Measurements from ENCODE around the gene SLC18B1.

Gene SLC18B1

DNA sequence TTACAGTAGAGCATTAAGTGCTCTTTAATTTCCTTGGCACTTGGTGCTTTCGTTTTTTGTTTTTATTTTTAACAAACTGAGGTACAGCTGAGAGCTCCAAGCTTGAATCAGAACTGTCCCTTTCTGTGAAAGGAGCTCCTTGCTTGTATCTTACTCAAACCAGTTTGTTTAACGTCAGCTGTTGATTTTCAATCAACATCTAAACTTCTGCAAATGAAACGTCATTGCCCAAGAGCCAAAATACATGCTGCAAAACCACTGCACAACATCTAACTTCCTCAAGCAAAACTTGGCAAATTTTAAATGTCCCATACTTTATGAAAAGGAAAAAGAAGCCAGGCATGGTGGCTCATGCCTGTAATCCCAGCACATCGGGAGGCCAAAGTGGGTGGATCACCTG lies 55.9 kb downstream of the SLC18B1 start:
- no peak for DNase-seq (ENCODE audit: low read depth)

- DNase-seq (ENCODE audit: low read depth): no peak
These were observed 57.2 kb downstream of the SLC18B1 start for GRCh38 chr6:132741281-132741680.

GRCh38 chr6:132736239-132736638 lies 62.2 kb downstream of the SLC18B1 start:
- DNase-seq (ENCODE audit: low read depth): no peak

- DNase-seq (ENCODE audit: low read depth): peak; percentile 8
These were observed 63.7 kb downstream of the SLC18B1 start for GRCh38 chr6:132734694-132735236.

DNA sequence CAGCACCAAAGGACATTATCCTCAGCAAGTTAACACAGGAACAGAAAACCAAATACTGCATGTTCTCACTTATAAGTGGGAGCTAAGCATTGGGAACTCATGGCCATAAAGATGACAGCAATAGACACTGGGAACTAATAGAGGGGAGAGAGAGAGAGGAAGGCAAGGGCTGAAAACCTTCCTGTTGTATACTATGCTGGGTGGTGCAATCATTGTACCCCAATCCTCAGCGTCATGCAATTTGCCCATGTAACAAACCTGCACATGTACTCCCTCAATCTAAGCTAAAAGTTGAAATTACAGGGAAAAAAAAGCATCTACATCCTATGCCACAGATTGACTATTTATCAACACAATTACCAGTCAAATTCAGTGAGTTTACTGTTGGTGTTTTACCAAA lies 64.6 kb downstream of the SLC18B1 start:
- no peak for DNase-seq (ENCODE audit: low read depth)

DNA sequence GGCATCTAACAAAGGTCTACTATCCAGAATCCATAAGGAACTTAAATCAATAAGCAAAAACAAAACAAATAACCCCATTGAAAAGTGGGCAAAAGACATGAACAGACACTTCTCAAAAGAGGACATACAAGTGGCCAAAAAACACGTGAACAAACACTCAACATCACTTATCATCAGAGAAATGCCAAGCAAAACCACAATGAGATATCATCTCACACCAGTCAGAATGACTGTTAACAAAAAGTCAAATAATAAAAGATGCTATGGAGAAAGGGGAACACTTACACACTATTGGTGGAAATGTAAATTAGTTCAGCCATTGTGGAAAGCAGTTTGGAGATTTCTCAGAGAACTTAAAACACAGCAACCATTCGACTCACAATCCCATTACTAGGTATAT lies 65.2 kb downstream of the SLC18B1 start:
- no peak for DNase-seq (ENCODE audit: low read depth)

DNA sequence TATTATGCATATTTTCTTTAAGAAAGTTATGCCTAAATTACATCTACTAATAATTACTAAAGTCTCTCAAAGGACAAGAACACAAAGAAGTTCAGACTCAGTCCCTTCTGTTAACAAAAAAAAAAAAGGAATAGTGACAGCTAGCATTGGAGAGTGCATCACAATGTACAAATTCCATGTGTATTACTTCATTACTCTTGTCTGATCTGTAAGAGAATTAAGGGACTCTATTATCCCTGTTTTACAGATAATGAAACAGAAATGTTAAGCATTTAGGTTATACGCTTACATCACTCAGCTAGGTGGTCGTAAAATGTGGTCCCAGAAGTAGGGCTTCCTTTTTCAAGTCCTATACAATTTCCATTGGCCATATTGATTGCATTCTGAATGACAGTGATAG lies 67.4 kb downstream of the SLC18B1 start:
- DNase-seq (ENCODE audit: low read depth): no peak

- peak; percentile 35 for DNase-seq (ENCODE audit: low read depth)
These were observed 67.9 kb downstream of the SLC18B1 start for GRCh38 chr6:132730560-132730959.

DNA sequence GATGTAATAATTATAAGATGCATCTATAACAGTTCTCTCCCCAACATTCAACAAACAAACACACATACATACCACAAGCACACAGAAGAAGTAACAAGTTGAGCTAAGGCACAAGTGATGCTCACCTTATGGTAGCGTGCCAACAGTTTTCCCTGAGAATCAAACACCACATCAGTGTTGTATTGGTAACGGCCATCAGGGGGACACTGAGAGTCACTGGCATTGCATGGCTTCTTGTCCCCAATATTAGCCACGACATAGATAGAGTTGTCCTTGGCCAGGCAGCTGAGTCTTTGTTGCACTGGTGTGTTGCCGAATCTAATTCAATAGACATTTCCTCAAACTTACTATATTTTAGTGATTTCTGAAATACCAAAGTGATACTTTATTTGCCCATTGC lies 69.8 kb downstream of the SLC18B1 start:
- DNase-seq (ENCODE audit: low read depth): no peak

DNA sequence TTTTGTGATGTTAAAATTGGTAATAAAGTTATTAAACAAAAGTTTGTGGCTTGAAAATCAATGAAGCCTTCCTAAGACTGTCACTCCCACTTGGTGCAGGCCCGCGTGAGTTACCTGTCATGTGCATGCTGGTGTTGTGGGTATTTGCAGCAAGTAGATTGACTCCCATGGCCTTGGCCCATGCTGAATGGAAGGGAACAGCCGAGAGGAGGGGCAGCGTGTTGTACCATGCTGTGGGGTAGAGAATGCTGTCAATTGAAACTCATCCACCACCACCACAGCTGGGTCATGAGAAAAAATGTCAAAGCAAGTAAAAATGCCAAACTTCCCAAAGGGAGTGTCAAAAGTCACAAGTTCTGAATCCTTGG lies 71.8 kb downstream of the SLC18B1 start:
- DNase-seq (ENCODE audit: low read depth): no peak

GRCh38 chr6:132725947-132726607 lies 72.4 kb downstream of the SLC18B1 start:
- no peak for DNase-seq (ENCODE audit: low read depth)

DNA sequence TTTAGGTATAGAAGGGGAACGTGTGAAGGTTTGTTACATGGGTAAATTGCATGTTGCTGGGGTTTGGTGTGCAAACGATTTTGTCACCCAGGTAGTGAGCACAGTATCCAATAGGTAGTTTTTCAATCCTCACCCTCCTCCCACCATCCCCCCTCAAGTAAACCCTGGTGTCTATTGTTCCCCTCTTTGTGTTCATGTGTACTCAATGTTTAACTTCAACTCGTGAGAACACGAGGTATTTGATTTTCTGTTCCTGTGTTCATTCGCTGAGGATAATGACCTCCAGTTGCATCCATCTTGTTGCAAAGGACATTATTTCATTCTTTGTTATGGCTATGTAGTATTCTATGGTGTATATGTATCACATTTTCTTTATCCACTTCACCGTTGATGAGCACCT lies 73.0 kb downstream of the SLC18B1 start:
- DNase-seq (ENCODE audit: low read depth): no peak

DNA sequence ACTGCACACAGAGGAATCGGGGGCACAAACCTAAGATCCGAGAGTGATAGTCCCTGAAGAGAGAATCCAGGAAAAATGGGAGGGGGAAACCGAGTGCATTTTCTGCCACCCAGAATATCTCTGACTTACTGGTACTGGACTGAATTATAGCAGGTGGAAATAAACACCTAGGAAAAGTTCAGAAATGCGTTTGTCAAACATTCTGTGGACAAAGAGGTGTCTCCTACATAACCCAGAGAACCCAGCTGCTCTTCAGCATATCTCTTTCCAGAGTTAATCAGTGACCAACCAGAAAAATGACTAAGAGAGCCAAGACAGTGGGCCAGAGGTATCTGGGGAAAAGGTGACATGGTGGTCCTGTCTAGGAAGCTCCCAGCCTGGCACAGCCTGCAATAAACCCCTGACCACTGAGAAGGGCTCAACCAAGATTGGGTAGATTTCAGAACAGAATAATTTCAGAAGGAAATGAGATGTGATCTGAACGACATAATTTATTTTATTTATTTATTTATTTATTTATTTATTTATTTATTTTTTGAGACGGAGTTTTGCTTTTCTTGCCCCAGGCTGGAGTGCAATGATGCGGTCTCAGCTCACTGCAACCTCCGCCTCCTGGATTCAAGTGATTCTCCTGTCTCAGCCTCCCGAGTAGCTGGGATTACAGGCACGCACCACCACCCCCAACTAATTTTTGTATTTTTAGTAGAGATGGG lies 78.5 kb downstream of the SLC18B1 start:
- no peak for DNase-seq (ENCODE audit: low read depth)

All from EH (cell line).